Measurements from ENCODE around the gene RD3L. TPM values are rescaled to one million over a fixed set of nuclear protein-coding genes. Genes with fewer than 3 reads are reported as not detected.

The RD3L gene
- total and polyA plus RNA-seq, 2 of the 13 experiments (the other 11 are each of a cell fraction or from before 2014, with no cell fraction given), result not detected

DNA sequence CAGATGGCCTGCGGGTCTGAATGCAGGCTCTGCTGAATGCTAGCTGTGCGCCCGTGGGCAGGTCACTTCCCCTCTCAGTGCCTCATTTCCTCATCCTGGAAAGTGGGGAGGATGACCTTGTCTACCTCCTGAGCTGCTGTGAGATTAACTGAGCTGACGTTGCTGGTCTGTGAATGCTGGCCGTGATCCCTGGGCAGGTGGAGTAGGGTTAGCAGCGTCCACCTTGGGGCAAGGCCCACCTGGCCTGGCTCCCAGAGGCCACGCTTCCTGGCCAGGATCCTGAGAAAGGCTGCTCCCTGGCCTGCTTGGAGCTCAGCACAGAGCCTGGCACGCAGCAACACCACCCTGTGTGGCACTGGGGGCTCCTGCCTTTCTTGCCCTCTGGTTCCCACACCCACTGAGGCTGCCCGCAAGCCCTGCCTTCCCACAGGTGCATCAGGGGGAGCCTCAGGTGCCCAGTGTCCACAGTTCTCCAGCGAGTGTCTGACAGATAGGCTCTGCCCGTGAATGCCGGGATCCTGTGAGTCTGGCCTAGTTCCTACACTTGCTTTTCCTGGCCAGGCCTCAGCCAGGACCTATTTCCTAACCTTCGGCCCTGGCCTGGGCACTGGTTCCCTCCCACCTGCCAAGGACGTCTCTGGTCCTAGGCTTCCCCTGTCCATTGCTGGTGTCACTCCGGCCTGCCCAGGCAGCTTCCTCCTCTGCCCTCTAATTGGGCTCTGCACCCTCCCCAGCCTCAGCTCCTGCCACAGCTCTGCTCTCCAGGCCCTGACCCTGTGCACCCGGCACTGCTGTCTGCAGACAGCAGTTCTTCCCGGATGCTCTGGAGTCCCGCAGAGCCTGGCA is 51.3 kb downstream of the RD3L start (continued):
- TF ChIP-seq KLF16 (CRISPR knock-in tag; IDR thresholded peaks at IDR 0.05) (no peak), CHCHD3 (CRISPR knock-in tag; IDR thresholded peaks at IDR 0.05) (0 out of 2 replicates have a peak, but pooled peaks have one; percentile 37), HOXA5 (CRISPR knock-in tag; IDR thresholded peaks at IDR 0.05) (peak; percentile 64; the same call in 1 of the 2 replicates), ZNF598 (CRISPR knock-in tag; IDR thresholded peaks at IDR 0.05; ENCODE audit: borderline replicate concordance) (0 out of 2 replicates have a peak, but pooled peaks have one; percentile 43), ZNF143 (CRISPR knock-in tag; IDR thresholded peaks at IDR 0.05) (peak; percentile 28; the same call in 1 of the 2 replicates), ZNF264 (CRISPR knock-in tag; IDR thresholded peaks at IDR 0.05) (peak; percentile 51; the same call in 1 of the 2 replicates), REPIN1 (CRISPR knock-in tag; IDR thresholded peaks at IDR 0.05; ENCODE audit: borderline replicate concordance, low read depth) (no peak), HOXA3 (CRISPR knock-in tag; IDR thresholded peaks at IDR 0.05) (no peak; the same call in none of the 2 replicates), RAD51 (IDR thresholded peaks at IDR 0.05; ENCODE audit: borderline replicate concordance) (no peak), NPAS2 (CRISPR knock-in tag; IDR thresholded peaks at IDR 0.05; ENCODE audit: borderline replicate concordance) (no peak), SATB2 (CRISPR knock-in tag; IDR thresholded peaks at IDR 0.05) (no peak), XBP1 (CRISPR knock-in tag; IDR thresholded peaks at IDR 0.05) (no peak), ZHX1 (CRISPR knock-in tag; IDR thresholded peaks at IDR 0.05; ENCODE audit: low read depth) (0 out of 2 replicates have a peak, but pooled peaks have one; percentile 57), NR2F2 (IDR thresholded peaks at IDR 0.05; ENCODE audit: borderline replicate concordance, low read depth) (no peak), RARG (CRISPR knock-in tag; IDR thresholded peaks at IDR 0.05; ENCODE audit: low read depth) (no peak), ZNF780A (CRISPR knock-in tag; IDR thresholded peaks at IDR 0.05) (no peak)
- TF ChIP-seq, protein P1, sequence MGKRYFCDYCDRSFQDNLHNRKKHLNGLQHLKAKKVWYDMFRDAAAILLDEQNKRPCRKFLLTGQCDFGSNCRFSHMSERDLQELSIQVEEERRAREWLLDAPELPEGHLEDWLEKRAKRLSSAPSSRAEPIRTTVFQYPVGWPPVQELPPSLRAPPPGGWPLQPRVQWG (CRISPR knock-in tag; IDR thresholded peaks at IDR 0.05; ENCODE audit: borderline replicate concordance, low read depth), result no peak
- TF ChIP-seq, protein P2, sequence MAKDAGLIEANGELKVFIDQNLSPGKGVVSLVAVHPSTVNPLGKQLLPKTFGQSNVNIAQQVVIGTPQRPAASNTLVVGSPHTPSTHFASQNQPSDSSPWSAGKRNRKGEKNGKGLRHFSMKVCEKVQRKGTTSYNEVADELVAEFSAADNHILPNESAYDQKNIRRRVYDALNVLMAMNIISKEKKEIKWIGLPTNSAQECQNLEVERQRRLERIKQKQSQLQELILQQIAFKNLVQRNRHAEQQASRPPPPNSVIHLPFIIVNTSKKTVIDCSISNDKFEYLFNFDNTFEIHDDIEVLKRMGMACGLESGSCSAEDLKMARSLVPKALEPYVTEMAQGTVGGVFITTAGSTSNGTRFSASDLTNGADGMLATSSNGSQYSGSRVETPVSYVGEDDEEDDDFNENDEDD (CRISPR knock-in tag; IDR thresholded peaks at IDR 0.05; ENCODE audit: borderline replicate concordance), result no peak
- TF ChIP-seq, protein P3, sequence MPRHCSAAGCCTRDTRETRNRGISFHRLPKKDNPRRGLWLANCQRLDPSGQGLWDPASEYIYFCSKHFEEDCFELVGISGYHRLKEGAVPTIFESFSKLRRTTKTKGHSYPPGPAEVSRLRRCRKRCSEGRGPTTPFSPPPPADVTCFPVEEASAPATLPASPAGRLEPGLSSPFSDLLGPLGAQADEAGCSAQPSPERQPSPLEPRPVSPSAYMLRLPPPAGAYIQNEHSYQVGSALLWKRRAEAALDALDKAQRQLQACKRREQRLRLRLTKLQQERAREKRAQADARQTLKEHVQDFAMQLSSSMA (CRISPR knock-in tag; IDR thresholded peaks at IDR 0.05), result no peak
- TF ChIP-seq, protein P4, sequence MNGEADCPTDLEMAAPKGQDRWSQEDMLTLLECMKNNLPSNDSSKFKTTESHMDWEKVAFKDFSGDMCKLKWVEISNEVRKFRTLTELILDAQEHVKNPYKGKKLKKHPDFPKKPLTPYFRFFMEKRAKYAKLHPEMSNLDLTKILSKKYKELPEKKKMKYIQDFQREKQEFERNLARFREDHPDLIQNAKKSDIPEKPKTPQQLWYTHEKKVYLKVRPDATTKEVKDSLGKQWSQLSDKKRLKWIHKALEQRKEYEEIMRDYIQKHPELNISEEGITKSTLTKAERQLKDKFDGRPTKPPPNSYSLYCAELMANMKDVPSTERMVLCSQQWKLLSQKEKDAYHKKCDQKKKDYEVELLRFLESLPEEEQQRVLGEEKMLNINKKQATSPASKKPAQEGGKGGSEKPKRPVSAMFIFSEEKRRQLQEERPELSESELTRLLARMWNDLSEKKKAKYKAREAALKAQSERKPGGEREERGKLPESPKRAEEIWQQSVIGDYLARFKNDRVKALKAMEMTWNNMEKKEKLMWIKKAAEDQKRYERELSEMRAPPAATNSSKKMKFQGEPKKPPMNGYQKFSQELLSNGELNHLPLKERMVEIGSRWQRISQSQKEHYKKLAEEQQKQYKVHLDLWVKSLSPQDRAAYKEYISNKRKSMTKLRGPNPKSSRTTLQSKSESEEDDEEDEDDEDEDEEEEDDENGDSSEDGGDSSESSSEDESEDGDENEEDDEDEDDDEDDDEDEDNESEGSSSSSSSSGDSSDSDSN (CRISPR knock-in tag; IDR thresholded peaks at IDR 0.05), result peak; percentile 68; the same call in 1 of the 2 replicates
- TF ChIP-seq, protein P5, sequence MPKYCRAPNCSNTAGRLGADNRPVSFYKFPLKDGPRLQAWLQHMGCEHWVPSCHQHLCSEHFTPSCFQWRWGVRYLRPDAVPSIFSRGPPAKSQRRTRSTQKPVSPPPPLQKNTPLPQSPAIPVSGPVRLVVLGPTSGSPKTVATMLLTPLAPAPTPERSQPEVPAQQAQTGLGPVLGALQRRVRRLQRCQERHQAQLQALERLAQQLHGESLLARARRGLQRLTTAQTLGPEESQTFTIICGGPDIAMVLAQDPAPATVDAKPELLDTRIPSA (CRISPR knock-in tag; IDR thresholded peaks at IDR 0.05; ENCODE audit: borderline replicate concordance), result no peak
